ENCODE data around the gene MRPL38.

DNA sequence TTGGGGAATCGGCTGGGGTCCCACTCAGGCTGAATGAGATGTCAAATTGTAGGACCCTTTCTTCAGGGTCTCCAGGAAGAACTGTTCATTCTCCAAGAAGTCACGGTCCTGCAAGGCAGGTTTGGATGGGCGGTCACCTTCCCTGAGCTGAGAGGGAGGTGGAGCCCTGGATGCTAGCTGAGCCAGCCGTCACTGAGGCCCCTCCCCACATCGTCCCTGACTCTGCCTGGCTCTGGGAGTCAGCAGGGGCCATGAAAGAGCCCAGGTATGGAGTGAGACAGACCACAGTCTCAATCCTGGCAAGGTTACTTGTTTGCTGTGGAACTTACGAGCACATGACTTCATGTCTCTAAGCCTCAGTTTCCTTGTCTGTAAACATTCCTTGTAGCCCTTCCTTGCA, 6.0 kb upstream of the MRPL38 start:
- TF ChIP-seq JUND (IDR thresholded peaks at IDR 0.05; ENCODE audit: low read length): no peak
- TF ChIP-seq, protein P1, sequence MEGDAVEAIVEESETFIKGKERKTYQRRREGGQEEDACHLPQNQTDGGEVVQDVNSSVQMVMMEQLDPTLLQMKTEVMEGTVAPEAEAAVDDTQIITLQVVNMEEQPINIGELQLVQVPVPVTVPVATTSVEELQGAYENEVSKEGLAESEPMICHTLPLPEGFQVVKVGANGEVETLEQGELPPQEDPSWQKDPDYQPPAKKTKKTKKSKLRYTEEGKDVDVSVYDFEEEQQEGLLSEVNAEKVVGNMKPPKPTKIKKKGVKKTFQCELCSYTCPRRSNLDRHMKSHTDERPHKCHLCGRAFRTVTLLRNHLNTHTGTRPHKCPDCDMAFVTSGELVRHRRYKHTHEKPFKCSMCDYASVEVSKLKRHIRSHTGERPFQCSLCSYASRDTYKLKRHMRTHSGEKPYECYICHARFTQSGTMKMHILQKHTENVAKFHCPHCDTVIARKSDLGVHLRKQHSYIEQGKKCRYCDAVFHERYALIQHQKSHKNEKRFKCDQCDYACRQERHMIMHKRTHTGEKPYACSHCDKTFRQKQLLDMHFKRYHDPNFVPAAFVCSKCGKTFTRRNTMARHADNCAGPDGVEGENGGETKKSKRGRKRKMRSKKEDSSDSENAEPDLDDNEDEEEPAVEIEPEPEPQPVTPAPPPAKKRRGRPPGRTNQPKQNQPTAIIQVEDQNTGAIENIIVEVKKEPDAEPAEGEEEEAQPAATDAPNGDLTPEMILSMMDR (IDR thresholded peaks at IDR 0.05; ENCODE audit: control extremely low read depth in 1 of 3, insufficient read depth in 1 of 3, low read depth in 1 of 3, low read length in 3 of 3): no peak
- TF ChIP-seq EZH2 (IDR thresholded peaks at IDR 0.05; ENCODE audit: low read depth, low read length, severe bottlenecking): no peak
- TF ChIP-seq ZNF274 (IDR thresholded peaks at IDR 0.05; ENCODE audit: borderline replicate concordance, extremely low read depth, low read length): no peak
- TF ChIP-seq POLR2A (IDR thresholded peaks at IDR 0.05; ENCODE audit: control extremely low read depth in 1 of 2, low read depth in 2 of 2, low read length in 2 of 2): no peak; a peak in 1 of 3 replicates
- no peak for TF ChIP-seq SRF (IDR thresholded peaks at IDR 0.05; ENCODE audit: low read depth, low read length)
- TF ChIP-seq, protein P2, sequence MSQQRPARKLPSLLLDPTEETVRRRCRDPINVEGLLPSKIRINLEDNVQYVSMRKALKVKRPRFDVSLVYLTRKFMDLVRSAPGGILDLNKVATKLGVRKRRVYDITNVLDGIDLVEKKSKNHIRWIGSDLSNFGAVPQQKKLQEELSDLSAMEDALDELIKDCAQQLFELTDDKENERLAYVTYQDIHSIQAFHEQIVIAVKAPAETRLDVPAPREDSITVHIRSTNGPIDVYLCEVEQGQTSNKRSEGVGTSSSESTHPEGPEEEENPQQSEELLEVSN (IDR thresholded peaks at IDR 0.05): no peak
- no peak for TF ChIP-seq RNF2 (IDR thresholded peaks at IDR 0.05; ENCODE audit: borderline replicate concordance, low read depth, low read length, missing control alignments, poor library complexity, severe bottlenecking)
